Neural cell (in vitro differentiated cells): ENCODE measurements around the gene CDC16. TPM values are rescaled to one million over a fixed set of nuclear protein-coding genes. Genes with fewer than 3 reads are reported as not detected.

Experiments
- H2AFZ ChIP-seq: fragments of 200-600, 300-800 bp; sonication (generic), shearing (Covaris generic); 2 replicates; pipeline ENCODE4 v1.6.0; 2014; ENCODE audit warnings: low read depth, mild to moderate bottlenecking, antibody characterized with exemption, low read length, moderate library complexity
- H3F3A ChIP-seq: fragments of 200-600 bp; shearing (Covaris generic); 2 replicates; pipeline ENCODE4 v1.6.1; 2016; ENCODE audit warnings: mild to moderate bottlenecking, moderate library complexity, mixed read lengths, antibody characterized with exemption, low read length; ENCODE audit not compliant: insufficient read depth, poor library complexity, severe bottlenecking
- H3K27ac ChIP-seq: fragments of 200-600, 300-800 bp; sonication (generic), shearing (Covaris generic); 2 replicates; pipeline ENCODE4 v1.5.1; 2014; ENCODE audit warnings: mild to moderate bottlenecking, low read length, moderate library complexity
- H3K27me3 ChIP-seq: fragments of 300-800, 200-600 bp; sonication (generic), shearing (Covaris generic); 2 replicates; pipeline ENCODE4 v1.6.0; 2014; ENCODE audit warnings: mild to moderate bottlenecking, low read depth, low read length, moderate library complexity; ENCODE audit not compliant: insufficient read depth
- H3K36me3 ChIP-seq: fragments of 300-800, 200-600 bp; sonication (generic), shearing (Covaris generic); 2 replicates; pipeline ENCODE4 v1.5.1; 2014; ENCODE audit warnings: mild to moderate bottlenecking, antibody characterized with exemption, low read length, moderate library complexity; ENCODE audit not compliant: insufficient read depth
- H3K4me2 ChIP-seq: fragments of 300-800, 200-600 bp; sonication (generic), shearing (Covaris generic); 2 replicates; pipeline ENCODE4 v1.6.0; 2014; ENCODE audit warnings: mild to moderate bottlenecking, low read length
- H3K4me3 ChIP-seq: fragments of 300-800, 200-600 bp; sonication (generic), shearing (Covaris generic); 2 replicates; pipeline ENCODE4 v1.5.1; 2014; ENCODE audit warnings: mild to moderate bottlenecking, low read length, moderate library complexity
- H3K79me2 ChIP-seq: fragments of 200-600 bp; shearing (Covaris generic); replicated peaks from 2 replicates; pipeline ENCODE4 v1.6.0; 2014; ENCODE audit warnings: mild to moderate bottlenecking, low read length, moderate library complexity; ENCODE audit not compliant: insufficient read depth
- H3K9ac ChIP-seq: fragments of 300-800, 200-600 bp; sonication (generic), shearing (Covaris generic); 2 replicates; pipeline ENCODE4 v1.6.1; 2016; ENCODE audit warnings: mild to moderate bottlenecking, low read length, mixed read lengths
- H3K9me2 ChIP-seq: fragments of 200-600 bp; shearing (Covaris generic); 2 replicates; pipeline ENCODE4 v1.6.1; 2016; ENCODE audit warnings: mild to moderate bottlenecking, low read length, mixed read lengths; ENCODE audit not compliant: insufficient read depth
- H3K9me3 ChIP-seq: fragments of 200-600, 300-800 bp; sonication (generic), shearing (Covaris generic); 2 replicates; pipeline ENCODE4 v1.6.1; 2016; ENCODE audit warnings: mild to moderate bottlenecking, mixed run types, low read length, moderate library complexity, mixed read lengths
- H4K20me1 ChIP-seq: fragments of 200-600 bp; shearing (Covaris generic); 2 replicates; pipeline ENCODE4 v1.6.1; 2016; ENCODE audit warnings: mild to moderate bottlenecking, mixed run types; ENCODE audit not compliant: insufficient read depth
- CTCF ChIP-seq: fragments of 450-650 bp; IDR thresholded peaks from 2 replicates; pipeline ENCODE4 v1.5.1; 2014; ENCODE audit warnings: antibody characterized with exemption, mild to moderate bottlenecking, moderate library complexity; ENCODE audit not compliant: poor library complexity, severe bottlenecking
- EP300 ChIP-seq: fragments of 450-650 bp; conservative IDR thresholded peaks from 2 replicates; pipeline ENCODE4 v1.6.1; 2014; ENCODE audit warnings: antibody characterized with exemption, mild to moderate bottlenecking, moderate library complexity; ENCODE audit not compliant: poor library complexity, severe bottlenecking
- EZH2 ChIP-seq: fragments of 200-600, 300-800 bp; shearing (Covaris generic), sonication (generic); IDR thresholded peaks from 2 replicates; pipeline ENCODE4 v1.6.1; 2014; ENCODE audit warnings: antibody characterized with exemption, low read length, borderline replicate concordance, mild to moderate bottlenecking; ENCODE audit not compliant: insufficient read depth, poor library complexity, severe bottlenecking
- MXI1 ChIP-seq: fragments of 450-650 bp; conservative IDR thresholded peaks from 2 replicates; pipeline ENCODE4 v1.6.1; 2014; ENCODE audit warnings: antibody characterized with exemption, mild to moderate bottlenecking; ENCODE audit not compliant: poor library complexity, severe bottlenecking
- POLR2AphosphoS5 ChIP-seq: IDR thresholded peaks from 2 replicates; pipeline ENCODE4 v1.6.1; 2012
- RAD21 ChIP-seq: fragments of 450-650 bp; conservative IDR thresholded peaks from 2 replicates; pipeline ENCODE4 v1.6.1; 2014; ENCODE audit warnings: antibody characterized with exemption, mild to moderate bottlenecking, moderate library complexity
- REST ChIP-seq: IDR thresholded peaks from 2 replicates; pipeline ENCODE4 v1.6.1; 2012; ENCODE audit warnings: borderline replicate concordance
- SMC3 ChIP-seq: fragments of 450-650 bp; conservative IDR thresholded peaks from 2 replicates; pipeline ENCODE4 v1.6.1; 2014; ENCODE audit warnings: antibody characterized with exemption, mild to moderate bottlenecking, moderate library complexity; ENCODE audit not compliant: poor library complexity
- TAF1 ChIP-seq: IDR thresholded peaks from 2 replicates; pipeline ENCODE4 v1.6.1; 2012; ENCODE audit warnings: low read depth
- polyA plus RNA-seq: library from polyadenylated mRNA; depleted of rRNA; stranded (reverse); fragments of >200 nt; gene quantifications from 2 replicates; pipeline ENCODE4 v1.2.3, GENCODE V29; 2014

The CDC16 gene
- polyA plus RNA-seq, 1 donor from 2014 or later: 78.4 TPM

- no peaks in the 10 kb centered on the region for H3K9me3 ChIP-seq
- TF ChIP-seq EZH2: no peak
- no peak for TF ChIP-seq REST
- no peak for TF ChIP-seq EP300
- no peak for TF ChIP-seq SMC3
- no peak for TF ChIP-seq RAD21
- TF ChIP-seq MXI1: no peak
- no peak for TF ChIP-seq POLR2AphosphoS5
- TF ChIP-seq CTCF: no peak
- TF ChIP-seq TAF1: no peak
- no peak overlapping the region for H3K4me2 ChIP-seq
- H3K79me2 ChIP-seq: peaks cover 15% of the 10 kb centered on the region
- no peak overlapping the region for H3K4me3 ChIP-seq
- H3K36me3 ChIP-seq: no peaks in the 10 kb centered on the region
- no peak overlapping the region for H3K27ac ChIP-seq
- no peaks in the 10 kb centered on the region for H3F3A ChIP-seq
- no peak overlapping the region for H3K9ac ChIP-seq
- H3K27me3 ChIP-seq: no peaks in the 10 kb centered on the region
- no peaks in the 10 kb centered on the region for H4K20me1 ChIP-seq
- no peak overlapping the region for H2AFZ ChIP-seq
- H3K9me2 ChIP-seq: no peaks in the 10 kb centered on the region
These were observed 2.9 kb downstream of the CDC16 start for GRCh38 chr13:114237415-114238112.

- Histone ChIP-seq H3K9me2 (no peaks in the 10 kb centered on the region), H3K9ac (no peak overlapping the region), H3K9me3 (no peaks in the 10 kb centered on the region), H3F3A (no peaks in the 10 kb centered on the region), H3K4me2 (no peak overlapping the region), H2AFZ (no peak overlapping the region), H3K36me3 (peaks cover 10% of the 10 kb centered on the region), H3K27me3 (no peaks in the 10 kb centered on the region), H4K20me1 (no peaks in the 10 kb centered on the region), H3K27ac (no peak overlapping the region), H3K4me3 (no peak overlapping the region), H3K79me2 (no peaks in the 10 kb centered on the region)
- TF ChIP-seq RAD21 (no peak), EP300 (no peak), CTCF (no peak), SMC3 (no peak), EZH2 (no peak), MXI1 (no peak), POLR2AphosphoS5 (no peak)
These were observed 7.2 kb downstream of the CDC16 start for GRCh38 chr13:114241918-114242317.
